ENCODE data around the gene ZMAT3. TPM values are rescaled to one million over a fixed set of nuclear protein-coding genes. Genes with fewer than 3 reads are reported as not detected.

The ZMAT3 gene
- total RNA-seq, 2 donors from 2014 or later, result 18.1 to 19.0 TPM

DNA sequence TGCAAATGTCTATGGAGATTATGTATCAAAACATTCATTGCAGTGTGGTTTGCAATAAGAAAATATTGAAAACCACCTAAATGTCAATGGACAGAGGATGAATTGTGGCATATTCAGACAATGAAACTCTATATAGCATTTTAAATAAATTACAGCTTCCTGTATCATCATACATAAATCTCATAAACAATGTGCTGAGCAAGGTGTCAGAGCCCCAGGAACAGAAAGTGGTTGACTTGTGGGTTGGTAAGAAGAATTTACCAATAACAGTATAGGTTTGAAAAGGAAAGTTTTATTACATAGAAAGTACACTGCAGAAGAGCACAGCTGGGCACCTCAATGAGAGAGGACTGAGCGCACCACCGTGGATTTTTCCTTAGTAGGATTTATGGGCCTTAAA lies 75.2 kb downstream of the ZMAT3 start:
- ATAC-seq (no peak), DNase-seq (no peak)
- no peak overlapping the region for H3K4me3 Mint-ChIP-seq
- H3K4me1 Mint-ChIP-seq, result no peaks in the 10 kb centered on the region
- H3K9me3 ChIP-seq (ENCODE audit: control insufficient read depth, low read length, poor library complexity, severe bottlenecking), result no peaks in the 10 kb centered on the region
- no peaks in the 10 kb centered on the region for H3K27me3 Mint-ChIP-seq
- peaks cover 2% of the 10 kb centered on the region for H3K36me3 Mint-ChIP-seq (ENCODE audit: low read depth)
- H3K27ac Mint-ChIP-seq, result no peak overlapping the region

DNA sequence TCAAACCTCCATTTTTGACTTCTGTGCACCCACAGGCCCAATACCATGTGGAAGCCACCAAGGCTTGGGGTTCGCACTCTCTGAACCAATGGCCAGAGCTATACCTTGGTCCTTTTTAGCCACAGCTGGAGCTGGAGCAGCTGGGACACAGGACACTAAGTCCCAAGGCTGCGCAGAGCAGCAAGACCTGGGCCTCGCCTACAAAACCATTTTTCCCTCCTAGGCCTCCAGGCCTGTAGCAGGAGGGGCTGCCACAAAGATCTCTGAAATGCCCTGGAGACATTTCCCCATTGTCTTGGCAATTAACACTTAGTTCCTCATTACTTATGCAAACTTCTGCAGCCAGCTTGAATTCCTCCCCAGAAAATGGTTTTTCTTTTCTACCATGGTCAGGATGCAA lies 81.3 kb downstream of the ZMAT3 start:
- no peak overlapping the region for H3K4me3 Mint-ChIP-seq
- H3K4me1 Mint-ChIP-seq, result no peaks in the 10 kb centered on the region
- no peaks in the 10 kb centered on the region for H3K27me3 Mint-ChIP-seq
- H3K9me3 ChIP-seq (ENCODE audit: control insufficient read depth, low read length, poor library complexity, severe bottlenecking), result peaks cover 16% of the 10 kb centered on the region
- no peak for ATAC-seq
- no peak for DNase-seq
- no peak overlapping the region for H3K27ac Mint-ChIP-seq
- peaks cover 2% of the 10 kb centered on the region for H3K36me3 Mint-ChIP-seq (ENCODE audit: low read depth)

DNA sequence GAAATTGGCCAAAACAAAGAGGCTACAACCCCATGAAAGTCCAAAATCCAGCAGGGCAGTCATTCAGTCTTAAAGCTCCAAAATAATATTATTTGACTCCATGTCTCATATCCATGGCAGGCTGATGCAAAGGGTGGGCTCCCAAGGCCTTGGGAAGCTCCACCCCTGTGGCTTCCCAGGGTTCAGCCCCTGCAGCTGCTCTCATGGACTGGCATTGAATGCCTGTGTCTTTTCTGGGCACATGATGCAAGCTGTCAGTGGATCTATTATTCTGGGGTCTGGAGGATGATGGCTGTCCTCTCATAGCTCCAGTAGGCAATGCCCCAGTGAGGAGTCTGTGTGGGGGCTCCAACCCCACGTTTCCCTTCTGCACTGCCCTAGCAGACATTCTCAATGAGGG lies 81.8 kb downstream of the ZMAT3 start:
- peaks cover 2% of the 10 kb centered on the region for H3K36me3 Mint-ChIP-seq (ENCODE audit: low read depth)
- H3K4me3 Mint-ChIP-seq, result no peak overlapping the region
- no peak for ATAC-seq
- H3K27ac Mint-ChIP-seq, result no peak overlapping the region
- peaks cover 16% of the 10 kb centered on the region for H3K9me3 ChIP-seq (ENCODE audit: control insufficient read depth, low read length, poor library complexity, severe bottlenecking)
- H3K4me1 Mint-ChIP-seq, result no peaks in the 10 kb centered on the region
- no peaks in the 10 kb centered on the region for H3K27me3 Mint-ChIP-seq
- DNase-seq, result no peak

DNA sequence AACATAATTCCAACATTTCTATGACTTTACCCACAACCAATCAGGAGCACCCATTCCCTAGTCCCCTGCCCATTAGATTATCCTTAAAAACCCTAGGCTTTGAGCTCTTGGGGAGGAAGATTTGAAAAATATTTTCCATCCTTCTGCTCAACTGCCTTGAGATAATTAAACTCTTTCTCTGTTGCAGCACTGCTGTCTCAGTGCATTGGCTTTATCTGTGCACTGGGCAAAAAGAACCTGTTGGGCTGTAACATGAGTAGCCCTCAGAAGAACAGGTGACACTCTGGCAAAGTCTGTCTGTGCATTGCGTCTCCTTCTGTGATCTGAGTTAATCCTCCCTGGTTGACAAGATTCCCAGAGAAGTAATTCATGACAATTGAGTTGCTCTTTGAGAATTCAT lies 83.9 kb downstream of the ZMAT3 start:
- H3K36me3 Mint-ChIP-seq (ENCODE audit: low read depth), result peaks cover 2% of the 10 kb centered on the region
- DNase-seq (no peak), ATAC-seq (no peak)
- H3K9me3 ChIP-seq (ENCODE audit: control insufficient read depth, low read length, poor library complexity, severe bottlenecking), result peaks cover 16% of the 10 kb centered on the region
- H3K4me3 Mint-ChIP-seq, result no peak overlapping the region
- no peak overlapping the region for H3K27ac Mint-ChIP-seq
- H3K27me3 Mint-ChIP-seq, result no peaks in the 10 kb centered on the region
- no peaks in the 10 kb centered on the region for H3K4me1 Mint-ChIP-seq

DNA sequence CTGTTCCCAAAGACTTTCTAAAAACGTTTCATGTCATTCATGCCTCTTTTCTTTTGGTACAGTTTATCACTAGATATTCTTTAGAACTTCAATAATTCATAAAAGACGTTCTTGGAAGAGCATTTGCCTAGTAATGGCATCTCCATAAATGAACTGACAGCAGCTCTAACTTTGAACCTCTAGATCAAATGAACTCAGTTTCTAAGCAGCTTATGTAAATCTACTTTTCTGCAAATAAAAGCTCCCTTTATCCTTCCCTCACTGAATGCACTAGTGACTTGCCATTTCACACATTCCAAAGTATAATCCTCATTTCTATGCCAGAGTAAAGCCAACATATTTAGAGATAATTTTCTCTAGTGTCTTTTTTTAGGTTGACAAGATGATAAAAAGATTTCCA lies 85.2 kb downstream of the ZMAT3 start:
- H3K4me1 Mint-ChIP-seq, result no peaks in the 10 kb centered on the region
- no peak overlapping the region for H3K27ac Mint-ChIP-seq
- ATAC-seq (no peak), DNase-seq (no peak)
- no peaks in the 10 kb centered on the region for H3K27me3 Mint-ChIP-seq
- no peak overlapping the region for H3K4me3 Mint-ChIP-seq
- no peaks in the 10 kb centered on the region for H3K36me3 Mint-ChIP-seq (ENCODE audit: low read depth)
- H3K9me3 ChIP-seq (ENCODE audit: control insufficient read depth, low read length, poor library complexity, severe bottlenecking), result peaks cover 16% of the 10 kb centered on the region

DNA sequence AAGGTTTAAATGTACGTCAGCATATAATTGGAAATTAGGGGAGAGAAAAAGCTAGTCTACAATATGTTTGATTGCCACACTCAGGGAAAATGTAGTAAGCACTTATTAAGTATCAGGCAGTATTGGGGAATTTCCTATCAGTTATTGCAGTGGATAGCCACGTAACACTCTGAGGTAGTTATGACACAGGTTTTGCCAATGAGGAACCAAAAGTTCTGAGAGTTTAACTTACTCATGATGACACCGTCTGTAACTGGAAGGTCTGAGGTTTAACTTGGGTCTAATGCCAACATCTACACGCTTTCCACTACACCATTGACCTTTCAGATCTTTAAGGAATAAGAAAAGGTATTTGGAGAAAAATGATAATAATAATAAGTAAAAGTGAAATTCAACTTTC lies 89.5 kb downstream of the ZMAT3 start:
- ATAC-seq, result no peak
- Mint-ChIP-seq H3K36me3 (ENCODE audit: low read depth) (peaks cover 2% of the 10 kb centered on the region), H3K4me1 (no peaks in the 10 kb centered on the region), H3K27ac (no peak overlapping the region), H3K27me3 (no peaks in the 10 kb centered on the region), H3K4me3 (no peak overlapping the region)
- no peak for DNase-seq
- H3K9me3 ChIP-seq (ENCODE audit: control insufficient read depth, low read length, poor library complexity, severe bottlenecking), result peaks cover 5% of the 10 kb centered on the region

DNA sequence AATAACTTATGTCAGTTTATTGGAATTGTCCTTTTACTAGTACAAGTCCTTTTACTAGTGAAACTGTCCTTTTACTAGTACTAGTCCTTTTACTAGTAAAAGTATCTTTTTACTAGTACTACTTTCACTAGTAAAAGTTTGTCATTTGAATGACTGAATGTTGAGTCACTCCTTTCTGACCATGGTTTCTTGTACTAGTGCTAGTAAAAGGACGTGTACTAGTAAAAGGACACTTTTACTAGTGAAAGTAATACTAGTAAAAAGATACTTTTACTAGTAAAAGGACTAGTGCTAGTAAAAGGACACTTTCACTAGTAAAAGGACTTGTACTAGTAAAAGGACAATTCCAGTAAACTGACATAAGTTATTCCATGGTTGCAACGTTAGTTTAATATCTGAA lies 96.3 kb downstream of the ZMAT3 start:
- H3K27ac Mint-ChIP-seq, result no peak overlapping the region
- ATAC-seq, result no peak
- no peaks in the 10 kb centered on the region for H3K4me1 Mint-ChIP-seq
- no peaks in the 10 kb centered on the region for H3K36me3 Mint-ChIP-seq (ENCODE audit: low read depth)
- H3K9me3 ChIP-seq (ENCODE audit: control insufficient read depth, low read length, poor library complexity, severe bottlenecking), result no peaks in the 10 kb centered on the region
- no peak for DNase-seq
- H3K4me3 Mint-ChIP-seq, result no peak overlapping the region
- no peaks in the 10 kb centered on the region for H3K27me3 Mint-ChIP-seq

DNA sequence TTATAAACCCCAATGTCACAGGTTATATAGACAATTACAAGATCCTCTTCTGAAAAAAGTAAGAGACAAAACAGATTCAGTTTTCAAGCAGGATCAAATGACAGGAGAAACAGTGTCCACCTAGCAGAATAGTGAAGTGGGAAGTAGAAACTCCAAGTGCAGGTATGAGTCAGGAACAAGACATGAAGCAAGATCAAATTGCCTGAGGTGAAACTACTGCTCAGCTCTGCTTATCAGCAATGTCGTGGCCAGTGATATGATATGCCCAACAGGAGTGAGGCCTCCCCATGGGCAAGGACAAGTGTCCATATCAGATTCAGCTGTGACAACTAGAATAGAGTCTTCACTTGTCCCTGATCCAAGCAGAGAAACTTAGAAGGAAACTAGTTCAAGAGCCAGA lies 100.0 kb downstream of the ZMAT3 start:
- Mint-ChIP-seq H3K4me1 (peaks cover 15% of the 10 kb centered on the region), H3K4me3 (no peak overlapping the region), H3K27ac (no peak overlapping the region), H3K27me3 (peaks cover 5% of the 10 kb centered on the region), H3K36me3 (ENCODE audit: low read depth) (peaks cover 6% of the 10 kb centered on the region)
- H3K9me3 ChIP-seq (ENCODE audit: control insufficient read depth, low read length, poor library complexity, severe bottlenecking), result no peaks in the 10 kb centered on the region
- no peak for DNase-seq
- no peak for ATAC-seq

DNA sequence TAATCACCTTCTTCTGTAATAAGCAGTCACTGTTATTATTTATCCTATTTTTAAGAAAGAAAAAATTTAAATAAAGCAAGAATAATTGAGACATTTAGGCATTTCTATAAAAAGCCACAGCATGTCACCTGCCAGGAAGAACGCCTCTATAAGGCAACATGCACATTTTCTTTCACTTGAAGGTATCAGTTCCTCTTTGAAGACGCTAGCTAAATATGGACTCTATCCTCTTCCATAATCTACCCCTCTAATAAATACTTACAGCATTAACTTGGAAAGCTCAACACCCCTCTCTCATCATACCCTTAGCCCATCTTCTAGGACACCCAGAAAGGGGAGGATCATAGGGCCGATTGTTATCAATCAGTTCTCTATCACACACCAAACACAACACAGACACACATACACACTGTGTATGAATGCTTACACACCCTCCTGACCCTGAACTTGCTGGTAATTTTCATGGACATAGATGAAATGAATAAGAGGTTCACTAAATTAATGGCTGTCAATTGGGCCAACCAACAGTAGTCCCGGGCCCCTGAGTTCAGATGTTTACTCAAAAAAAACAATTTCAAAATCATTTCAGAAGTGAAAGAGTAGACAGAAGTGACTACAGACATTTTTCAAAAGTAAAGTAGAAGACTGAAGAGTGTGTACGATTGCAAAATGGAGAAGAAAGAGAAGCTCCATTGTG lies 102.5 kb downstream of the ZMAT3 start:
- H3K4me3 Mint-ChIP-seq, result no peak overlapping the region
- peaks cover 7% of the 10 kb centered on the region for H3K27me3 Mint-ChIP-seq
- H3K27ac Mint-ChIP-seq, result no peak overlapping the region
- peaks cover 6% of the 10 kb centered on the region for H3K36me3 Mint-ChIP-seq (ENCODE audit: low read depth)
- no peak for DNase-seq
- ATAC-seq, result peak; percentile 37
- H3K4me1 Mint-ChIP-seq, result peaks cover 15% of the 10 kb centered on the region
- no peaks in the 10 kb centered on the region for H3K9me3 ChIP-seq (ENCODE audit: control insufficient read depth, low read length, poor library complexity, severe bottlenecking)

Other genes starting within 250 kb of the ZMAT3 start
- 10 to 100 TPM; 42.4 to 45.4 TPM for gene PIK3CA, start 76.5 kb upstream of the ZMAT3 start, total RNA-seq
- 1 to 10 TPM in 1 of 2 donors, under 1 TPM in 1; 0.57 to 1.0 TPM for gene KCNMB3, start 179.3 kb upstream of the ZMAT3 start, total RNA-seq